BJ (cell line): ENCODE results near the gene CASK. TPM values are rescaled to one million over a fixed set of nuclear protein-coding genes. Genes with fewer than 3 reads are reported as not detected.

Source experiments
- polyA plus RNA-seq: library from polyadenylated mRNA; depleted of rRNA; stranded (reverse); fragments of >200 nt; gene quantifications from 2 replicates; pipeline ENCODE4 v1.2.3, GENCODE V29; 2011; rRNA removed
- small RNA-seq: library from RNA; depleted of rRNA; stranded (forward); fragments of <200 nt; gene quantifications from one replicate; pipeline ENCODE3, GENCODE V24; 2012; ENCODE audit warnings: low replicate concordance, low read depth; ENCODE audit not compliant: insufficient read length

The CASK gene
- polyA plus RNA-seq, 1 experiment, result 12.3 TPM

Small RNA genes lying within 50 kb of the gene (small RNA-seq; reads per million reads assigned to genes)
- gene AL353691.2 (not detected), gene RN7SL144P (not detected), gene RNU6-1321P (not detected), gene RNU6-202P (not detected)

Other genes starting within 250 kb of the CASK start
- not detected in 2 replicates for gene GPR34, start 234.6 kb downstream of the CASK start, polyA plus RNA-seq
- not detected in 2 replicates for gene GPR82, start 199.4 kb downstream of the CASK start, polyA plus RNA-seq